ENCODE data around the gene TENM4. TPM values are rescaled to one million over a fixed set of nuclear protein-coding genes. Genes with fewer than 3 reads are reported as not detected.

Gene TENM4
- total and polyA plus RNA-seq, 2 of the 13 experiments (the other 11 are each of a cell fraction or from before 2014, with no cell fraction given): not detected

DNA sequence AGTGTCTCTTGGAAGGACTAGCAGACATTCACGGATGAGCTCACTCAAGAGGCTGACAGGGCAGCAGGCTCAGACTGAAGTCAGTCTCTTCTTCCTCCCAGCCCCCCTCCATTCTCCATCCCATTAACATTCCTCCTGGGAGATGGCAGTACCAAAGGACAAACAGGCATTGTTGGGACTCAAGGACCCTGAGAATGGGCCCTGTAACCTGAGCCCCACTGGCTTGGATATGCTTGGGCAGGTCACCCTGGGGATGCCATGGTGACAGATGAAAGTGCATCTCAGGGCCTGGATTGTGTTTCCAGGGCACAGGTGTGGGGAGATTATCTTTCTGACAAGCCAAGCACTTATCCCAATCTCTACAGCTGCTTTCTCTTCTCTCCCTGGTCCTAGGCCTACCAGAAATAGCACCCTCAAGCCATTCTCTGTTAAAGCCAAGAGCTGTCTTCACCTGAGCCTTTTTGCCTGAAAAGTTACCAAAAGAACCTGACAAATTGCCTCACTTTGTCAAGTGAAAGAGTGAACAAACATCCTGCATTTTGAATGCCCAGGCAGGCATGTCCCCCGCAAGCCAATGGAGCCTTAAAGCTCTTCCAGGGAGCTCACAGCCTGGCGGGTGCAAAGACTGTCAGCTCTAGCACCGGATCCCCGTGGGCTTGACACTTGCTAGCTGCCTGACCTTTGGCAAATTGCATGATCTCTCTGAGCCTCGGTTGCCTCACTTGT, 500.2 kb downstream of the TENM4 start:
- WGBS (ENCODE audit: low lambda C conversion rate): 6% methylated on average over 6 of the region's 6 CpGs

DNA sequence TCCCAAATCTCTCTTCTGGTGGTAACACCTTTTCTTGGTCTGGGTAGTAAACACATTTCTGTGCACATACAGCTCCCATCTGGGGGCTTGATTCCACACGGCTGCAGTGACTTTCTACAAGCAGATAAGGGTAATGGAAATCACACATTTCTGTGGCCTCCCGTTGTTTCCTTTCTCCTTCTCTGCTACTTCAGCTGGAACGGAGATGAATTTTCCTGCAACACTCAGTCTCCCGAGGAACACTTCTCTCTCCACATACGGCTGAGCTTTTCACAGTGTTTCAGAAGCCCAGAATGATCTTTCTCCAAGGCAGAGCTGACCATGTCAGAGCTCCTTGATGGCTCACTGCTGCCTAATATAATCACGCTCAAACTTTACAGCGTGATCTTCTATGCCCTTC, 501.9 kb downstream of the TENM4 start:
- Histone ChIP-seq H3K36me3 (replicated peaks in 1 of 2; ENCODE audit: control insufficient read depth in 1 of 2, insufficient read depth in 2 of 2, low read length in 2 of 2) (no peaks in the 10 kb centered on the region), H3K4me1 (ENCODE audit: insufficient read depth, low read length) (0 out of 2 replicates have a peak, but pooled peaks cover 9% of the 10 kb centered on the region), H3K9ac (ENCODE audit: insufficient read depth, low read depth, low read length) (no peak overlapping the region), H3K9me3 (ENCODE audit: low read length) (no peaks in the 10 kb centered on the region), H2AFZ (ENCODE audit: low read length) (no peak overlapping the region), H3K27ac (ENCODE audit: extremely low read length, insufficient read depth, low read length) (no peak overlapping the region), H3K79me2 (ENCODE audit: insufficient read depth, low read length) (no peaks in the 10 kb centered on the region), H3K27me3 (ENCODE audit: control insufficient read depth in 1 of 2, insufficient read depth in 2 of 2, low read length in 2 of 2) (peaks cover 2 to 9% of the 10 kb centered on the region in 2 experiments; a peak in 2 of 5 replicates), H3K4me2 (ENCODE audit: low read depth, low read length) (no peak overlapping the region), H4K20me1 (ENCODE audit: insufficient read depth, low read length) (no peaks in the 10 kb centered on the region), H3K4me3 (replicated peaks in 1 of 3; ENCODE audit: insufficient read depth in 1 of 3, low read depth in 2 of 3, low read length in 3 of 3) (no peak overlapping the region)
- intact Hi-C loops (cut with micrococcal nuclease; ENCODE audit: unreplicated experiment) (no loop called here), in situ Hi-C loops (cut with HindIII; ENCODE audit: extremely low pct_ligation_motif_present, low pct_unique_long_range_greater_than_20kb) (no loop called here)
- DNase-seq (ENCODE audit: low spot score) (no peak), ATAC-seq (no peak), FAIRE-seq (no peak)
- ChIA-PET POLR2A (no interaction called here), CTCF (ENCODE audit: low intra/inter-chr PET ratio, low total read pairs) (no interaction called here)
- TF ChIP-seq ZZZ3 (CRISPR knock-in tag; IDR thresholded peaks at IDR 0.05; ENCODE audit: borderline replicate concordance) (no peak), PBX2 (CRISPR knock-in tag; IDR thresholded peaks at IDR 0.05) (no peak), ZEB1 (IDR thresholded peaks at IDR 0.05; ENCODE audit: insufficient replicate concordance, low read depth) (no peak), PRMT3 (CRISPR knock-in tag; IDR thresholded peaks at IDR 0.05; ENCODE audit: borderline replicate concordance, low read depth) (no peak), ZNF44 (CRISPR knock-in tag; IDR thresholded peaks at IDR 0.05) (no peak), ZSCAN30 (CRISPR knock-in tag; IDR thresholded peaks at IDR 0.05) (no peak)
- TF ChIP-seq, protein P1, sequence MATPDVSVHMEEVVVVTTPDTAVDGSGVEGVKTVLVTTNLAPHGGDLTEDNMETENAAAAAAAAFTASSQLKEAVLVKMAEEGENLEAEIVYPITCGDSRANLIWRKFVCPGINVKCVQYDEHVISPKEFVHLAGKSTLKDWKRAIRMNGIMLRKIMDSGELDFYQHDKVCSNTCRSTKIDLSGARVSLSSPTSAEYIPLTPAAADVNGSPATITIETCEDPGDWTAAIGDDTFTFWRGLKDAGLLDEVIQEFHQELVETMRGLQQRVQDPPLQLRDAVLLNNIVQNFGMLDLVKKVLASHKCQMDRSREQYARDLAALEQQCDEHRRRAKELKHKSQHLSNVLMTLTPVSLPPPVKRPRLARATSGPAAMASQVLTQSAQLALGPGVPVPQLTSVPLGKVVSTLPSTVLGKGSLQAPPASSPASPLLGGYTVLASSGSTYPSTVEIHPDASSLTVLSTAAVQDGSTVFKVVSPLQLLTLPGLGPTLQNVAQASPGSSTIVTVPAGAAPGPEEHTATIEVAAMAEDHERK (CRISPR knock-in tag; IDR thresholded peaks at IDR 0.05; ENCODE audit: low read depth): no peak
- WGBS (ENCODE audit: low lambda C conversion rate): 14% methylated on average over 7 of the region's 7 CpGs
- no TSS peak for BruUV-seq (replicated peaks)

More for the DNA sequence above, 500.2 kb downstream of the TENM4 start:
- Histone ChIP-seq H3K4me1 (ENCODE audit: insufficient read depth, low read length) (0 out of 2 replicates have a peak, but pooled peaks cover 9% of the 10 kb centered on the region), H3K9me3 (ENCODE audit: low read length) (no peaks in the 10 kb centered on the region), H3K36me3 (replicated peaks in 1 of 2; ENCODE audit: control insufficient read depth in 1 of 2, insufficient read depth in 2 of 2, low read length in 2 of 2) (no peaks in the 10 kb centered on the region), H3K27me3 (ENCODE audit: control insufficient read depth in 1 of 2, insufficient read depth in 2 of 2, low read length in 2 of 2) (peaks cover 2 to 8% of the 10 kb centered on the region in 2 experiments; a peak in 2 of 5 replicates), H3K9ac (ENCODE audit: insufficient read depth, low read depth, low read length) (no peak overlapping the region), H3K27ac (ENCODE audit: extremely low read length, insufficient read depth, low read length) (no peak overlapping the region), H4K20me1 (ENCODE audit: insufficient read depth, low read length) (no peaks in the 10 kb centered on the region), H3K4me3 (replicated peaks in 1 of 3; ENCODE audit: insufficient read depth in 1 of 3, low read depth in 2 of 3, low read length in 3 of 3) (no peak overlapping the region), H3K79me2 (ENCODE audit: insufficient read depth, low read length) (no peaks in the 10 kb centered on the region), H3K4me2 (ENCODE audit: low read depth, low read length) (peak overlapping the region; percentile 16; the same call in 1 of the 2 replicates), H2AFZ (ENCODE audit: low read length) (no peak overlapping the region)
- FAIRE-seq (no peak), DNase-seq (ENCODE audit: low spot score) (peak; percentile 10), ATAC-seq (peak; percentile 43)
- intact Hi-C loops (cut with micrococcal nuclease; ENCODE audit: unreplicated experiment) (no loop called here), in situ Hi-C loops (cut with HindIII; ENCODE audit: extremely low pct_ligation_motif_present, low pct_unique_long_range_greater_than_20kb) (no loop called here)
- BruUV-seq (replicated peaks): no TSS peak
- ChIA-PET POLR2A (no interaction called here), CTCF (ENCODE audit: low intra/inter-chr PET ratio, low total read pairs) (no interaction called here)
- TF ChIP-seq HNF4G (IDR thresholded peaks at IDR 0.05; ENCODE audit: borderline replicate concordance, low read depth, low read length) (no peak), HNF4G (CRISPR knock-in tag; IDR thresholded peaks at IDR 0.05; ENCODE audit: borderline replicate concordance, low read depth) (no peak), GABPA (IDR thresholded peaks at IDR 0.05; ENCODE audit: low read depth, low read length) (no peak), GABPA (CRISPR knock-in tag; IDR thresholded peaks at IDR 0.05; ENCODE audit: low read depth) (no peak), IKZF5 (CRISPR knock-in tag; IDR thresholded peaks at IDR 0.05) (no peak), POLR2AphosphoS5 (IDR thresholded peaks at IDR 0.05; ENCODE audit: low read depth, low read length) (no peak)

Data from HepG2 (cell line).